ENCODE data around the gene SRPK1.

DNA sequence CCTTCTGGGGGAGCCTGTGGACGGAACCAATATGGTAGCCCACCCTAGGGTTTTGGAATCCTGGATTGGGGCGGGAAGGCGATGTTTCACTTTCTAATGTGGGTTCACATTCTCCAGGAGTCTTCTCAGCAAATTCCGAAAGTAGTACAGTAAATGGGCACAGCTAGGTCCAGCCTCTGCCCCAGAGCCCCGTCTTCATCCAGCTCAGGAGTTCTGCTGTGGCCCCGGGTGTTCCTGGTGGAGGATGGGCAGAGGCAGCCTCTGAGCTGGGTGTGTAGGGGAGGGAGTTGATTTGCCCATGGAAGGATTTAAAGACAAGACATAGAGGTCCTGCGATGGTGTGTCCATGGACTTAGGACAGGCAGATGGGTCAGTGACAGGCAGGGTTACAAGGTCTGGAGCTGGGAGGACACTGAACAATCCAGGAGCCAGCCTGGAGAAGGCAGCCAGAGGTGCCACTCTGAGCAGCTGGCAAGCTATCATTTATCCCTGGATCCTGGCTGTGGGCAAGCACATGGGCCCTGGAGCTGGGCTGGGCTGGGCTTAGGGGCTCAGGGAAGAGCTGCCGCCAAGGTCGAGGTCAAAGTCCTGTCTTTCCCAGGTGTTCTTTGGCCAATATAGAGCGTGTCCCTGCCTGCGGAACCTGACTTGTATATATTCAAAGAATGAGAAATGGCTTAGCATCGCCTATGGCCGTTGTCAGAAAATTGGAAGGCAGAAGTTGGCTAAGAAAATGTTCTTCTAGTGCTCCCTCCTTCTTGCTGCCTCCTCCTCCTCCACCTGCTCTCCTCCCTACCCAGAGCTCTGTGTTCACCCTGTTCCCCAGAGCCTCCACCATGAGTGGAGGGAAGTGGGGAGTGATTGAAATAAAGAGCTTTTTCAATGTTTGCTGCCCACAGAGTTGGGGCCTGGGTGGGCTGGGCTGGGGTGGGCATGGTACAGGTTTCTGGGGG is 133.4 kb downstream of the SRPK1 start:
- TF ChIP-seq POLR2A (IDR thresholded peaks at IDR 0.05), result no peak
- TF ChIP-seq, protein P1, sequence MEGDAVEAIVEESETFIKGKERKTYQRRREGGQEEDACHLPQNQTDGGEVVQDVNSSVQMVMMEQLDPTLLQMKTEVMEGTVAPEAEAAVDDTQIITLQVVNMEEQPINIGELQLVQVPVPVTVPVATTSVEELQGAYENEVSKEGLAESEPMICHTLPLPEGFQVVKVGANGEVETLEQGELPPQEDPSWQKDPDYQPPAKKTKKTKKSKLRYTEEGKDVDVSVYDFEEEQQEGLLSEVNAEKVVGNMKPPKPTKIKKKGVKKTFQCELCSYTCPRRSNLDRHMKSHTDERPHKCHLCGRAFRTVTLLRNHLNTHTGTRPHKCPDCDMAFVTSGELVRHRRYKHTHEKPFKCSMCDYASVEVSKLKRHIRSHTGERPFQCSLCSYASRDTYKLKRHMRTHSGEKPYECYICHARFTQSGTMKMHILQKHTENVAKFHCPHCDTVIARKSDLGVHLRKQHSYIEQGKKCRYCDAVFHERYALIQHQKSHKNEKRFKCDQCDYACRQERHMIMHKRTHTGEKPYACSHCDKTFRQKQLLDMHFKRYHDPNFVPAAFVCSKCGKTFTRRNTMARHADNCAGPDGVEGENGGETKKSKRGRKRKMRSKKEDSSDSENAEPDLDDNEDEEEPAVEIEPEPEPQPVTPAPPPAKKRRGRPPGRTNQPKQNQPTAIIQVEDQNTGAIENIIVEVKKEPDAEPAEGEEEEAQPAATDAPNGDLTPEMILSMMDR (IDR thresholded peaks at IDR 0.05), result no peak

Data from uterus (tissue), 2 donors.